NCI-H82 treated with DMSO at 0.1 percent for 48 hours (cell line): ENCODE data around the gene HDAC8.

Experiments used
- DNase-seq: peaks from one replicate; lab custom pipeline; 2025; ENCODE audit not compliant: unreplicated experiment; lab: John Stamatoyannopoulos, UW

HDAC8 gene

DNA sequence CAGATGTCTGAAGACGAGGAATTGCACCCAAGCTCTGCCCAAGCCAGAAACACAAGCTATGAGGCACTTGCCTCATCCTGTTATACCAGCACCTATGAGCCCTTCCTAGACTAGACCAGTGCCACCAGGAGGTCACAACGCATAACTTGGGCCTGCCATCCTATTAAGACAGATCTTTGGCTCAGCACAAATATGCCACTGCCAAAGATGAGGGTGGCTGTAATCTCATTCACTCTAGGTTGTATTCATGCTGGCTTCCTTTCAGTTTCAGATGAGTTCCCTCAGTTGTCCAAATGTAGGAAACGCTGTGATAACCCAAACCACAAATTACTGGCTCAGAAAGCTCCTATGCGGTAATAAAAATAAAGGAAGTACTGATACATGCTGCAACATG lies 190.4 kb downstream of the HDAC8 start:
- no peak for DNase-seq

DNA sequence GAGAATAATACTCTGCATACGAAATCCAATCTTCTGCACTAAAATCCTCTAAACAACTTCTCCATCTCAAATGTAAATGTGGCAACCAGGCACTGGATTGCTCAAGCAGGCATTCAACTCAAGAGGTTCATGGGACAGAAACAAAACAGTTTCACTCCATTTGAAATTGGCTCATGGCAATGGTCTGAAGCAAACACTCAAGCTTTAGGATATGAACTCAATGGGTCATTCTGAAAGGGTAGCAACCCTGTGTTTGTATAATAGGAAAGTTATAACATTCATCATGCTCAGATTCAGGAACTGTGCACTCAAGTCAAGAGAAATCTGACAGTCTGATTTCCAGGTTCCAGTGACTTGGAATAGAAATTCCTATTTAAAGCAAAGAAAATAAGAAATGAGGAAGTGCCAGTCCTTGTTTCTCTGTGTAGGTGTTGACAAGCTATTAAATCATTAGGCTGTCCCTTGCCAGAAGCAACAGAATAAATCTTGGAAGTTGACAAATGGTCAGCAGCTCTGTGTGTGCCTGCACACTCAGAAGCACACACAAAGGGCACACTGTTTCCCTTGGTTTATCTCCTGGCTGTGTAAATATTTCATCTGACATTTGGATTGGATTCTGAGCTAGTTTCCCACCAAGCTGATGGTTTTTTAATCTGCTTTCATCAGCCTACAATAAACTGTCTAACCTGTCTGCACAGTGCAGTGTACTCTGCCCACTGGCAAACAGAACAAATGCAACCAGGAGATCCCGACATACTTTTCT lies 191.0 kb downstream of the HDAC8 start:
- no peak for DNase-seq

DNA sequence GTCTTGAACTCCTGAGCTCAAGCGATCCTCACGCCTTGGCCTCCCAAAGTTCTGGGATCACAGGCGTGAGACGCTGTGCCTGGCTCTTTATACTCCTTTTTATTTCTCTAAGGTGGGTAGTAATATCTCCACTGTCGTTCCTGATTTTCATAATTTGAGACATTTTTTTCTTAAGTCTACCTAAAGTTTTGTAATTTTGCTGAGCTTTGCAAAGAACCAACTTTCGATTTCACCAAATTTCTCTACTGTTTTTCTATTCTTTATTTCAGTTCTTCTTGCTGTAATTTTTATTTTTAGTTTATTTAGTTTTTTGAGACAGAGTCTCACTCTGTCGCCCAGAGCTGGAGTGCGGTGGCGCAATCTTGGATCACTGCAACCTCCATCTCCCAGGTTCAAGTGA lies 196.5 kb downstream of the HDAC8 start:
- no peak for DNase-seq

DNA sequence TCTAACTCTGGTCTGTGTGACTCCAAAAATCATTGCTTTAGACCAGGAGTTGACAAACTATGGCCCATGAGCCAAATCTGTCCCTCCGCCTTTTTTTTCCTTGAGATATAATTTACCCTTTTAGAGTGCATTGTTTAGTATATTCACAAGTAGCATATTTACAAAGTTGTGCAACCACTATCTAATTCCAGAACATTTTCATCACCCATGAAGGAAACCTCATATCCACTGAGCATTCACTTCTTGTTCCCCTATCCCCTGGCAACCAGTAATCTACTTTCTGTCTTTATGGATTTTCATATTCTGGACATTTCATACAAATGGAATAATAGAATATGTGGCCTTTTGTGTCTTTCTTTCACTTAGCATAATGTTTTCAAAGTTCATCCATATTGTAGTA lies 199.5 kb downstream of the HDAC8 start:
- DNase-seq: no peak

DNA sequence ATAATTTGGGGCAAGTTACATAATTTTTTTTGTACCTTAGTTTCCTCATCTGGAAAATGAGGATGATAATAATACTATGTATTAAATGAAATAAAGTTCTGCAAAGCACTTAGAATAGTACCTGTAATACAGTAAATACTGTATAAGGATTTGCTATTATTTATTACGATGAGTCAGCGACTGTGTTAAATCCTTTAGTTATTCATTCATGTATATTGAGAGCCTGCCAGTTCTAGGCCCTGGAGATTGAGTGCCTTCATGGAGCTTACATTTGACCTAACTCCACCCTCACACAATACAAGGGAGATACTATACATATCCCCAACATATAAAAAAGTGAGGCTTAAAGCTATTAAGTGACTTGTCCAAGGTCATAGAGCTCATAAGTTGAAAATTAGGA lies 199.9 kb downstream of the HDAC8 start:
- no peak for DNase-seq

DNA sequence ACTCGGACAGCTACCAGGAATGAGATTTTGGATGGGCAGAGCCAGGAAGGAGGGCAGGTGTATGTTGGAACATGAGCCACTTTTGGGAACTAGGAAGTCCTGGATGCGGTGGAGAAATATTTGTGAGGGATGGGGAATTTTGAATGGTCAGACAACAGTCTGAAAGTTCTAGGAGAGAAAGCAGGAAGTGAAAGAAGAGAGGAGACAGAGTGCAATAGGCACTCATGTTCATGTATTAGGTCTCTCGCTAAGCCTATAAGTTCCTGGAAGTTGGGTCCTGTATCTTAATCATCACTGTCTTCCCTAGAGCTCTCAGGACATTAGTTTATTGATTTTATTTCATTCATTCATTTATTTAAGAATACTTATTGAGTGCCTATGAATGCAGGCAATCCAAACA lies 201.2 kb downstream of the HDAC8 start:
- no peak for DNase-seq

DNA sequence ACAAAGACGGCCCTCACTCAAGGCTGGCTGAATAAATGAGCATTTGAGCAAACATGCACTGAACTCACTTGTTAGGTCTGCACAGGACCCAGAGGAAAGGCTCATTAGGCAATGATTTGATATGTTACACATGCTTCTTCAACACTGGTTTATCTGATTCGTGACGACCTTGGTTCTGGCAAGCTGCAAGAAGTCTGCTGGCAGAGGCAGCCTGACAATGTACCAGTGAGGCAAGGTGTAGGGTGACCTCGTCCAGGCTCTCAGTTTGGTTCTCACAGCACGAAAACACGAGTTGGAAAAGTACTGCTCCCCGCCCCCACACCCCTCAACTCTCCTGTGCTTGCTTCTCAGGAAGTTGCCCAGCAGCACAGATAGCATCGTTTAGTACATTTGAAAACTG lies 203.8 kb downstream of the HDAC8 start:
- no peak for DNase-seq

DNA sequence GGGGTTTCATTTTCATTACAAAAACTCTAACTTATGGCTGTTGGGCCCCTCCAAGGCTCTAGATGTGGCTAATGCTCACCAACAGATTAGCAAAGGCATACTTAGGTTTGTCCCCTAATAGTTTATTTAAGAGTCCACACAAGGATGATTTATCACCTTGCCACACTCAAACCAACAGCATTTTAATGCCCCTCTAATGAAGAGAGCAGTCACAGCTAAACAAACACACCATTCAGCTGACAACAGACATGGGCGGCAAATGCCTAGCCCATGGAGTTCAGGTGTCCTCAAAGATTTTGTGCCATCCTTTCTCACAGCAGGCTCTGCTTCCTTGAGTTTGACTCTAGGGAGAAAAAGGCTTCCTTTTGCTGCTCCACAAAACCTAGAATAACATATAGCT lies 205.1 kb downstream of the HDAC8 start:
- DNase-seq: no peak

DNA sequence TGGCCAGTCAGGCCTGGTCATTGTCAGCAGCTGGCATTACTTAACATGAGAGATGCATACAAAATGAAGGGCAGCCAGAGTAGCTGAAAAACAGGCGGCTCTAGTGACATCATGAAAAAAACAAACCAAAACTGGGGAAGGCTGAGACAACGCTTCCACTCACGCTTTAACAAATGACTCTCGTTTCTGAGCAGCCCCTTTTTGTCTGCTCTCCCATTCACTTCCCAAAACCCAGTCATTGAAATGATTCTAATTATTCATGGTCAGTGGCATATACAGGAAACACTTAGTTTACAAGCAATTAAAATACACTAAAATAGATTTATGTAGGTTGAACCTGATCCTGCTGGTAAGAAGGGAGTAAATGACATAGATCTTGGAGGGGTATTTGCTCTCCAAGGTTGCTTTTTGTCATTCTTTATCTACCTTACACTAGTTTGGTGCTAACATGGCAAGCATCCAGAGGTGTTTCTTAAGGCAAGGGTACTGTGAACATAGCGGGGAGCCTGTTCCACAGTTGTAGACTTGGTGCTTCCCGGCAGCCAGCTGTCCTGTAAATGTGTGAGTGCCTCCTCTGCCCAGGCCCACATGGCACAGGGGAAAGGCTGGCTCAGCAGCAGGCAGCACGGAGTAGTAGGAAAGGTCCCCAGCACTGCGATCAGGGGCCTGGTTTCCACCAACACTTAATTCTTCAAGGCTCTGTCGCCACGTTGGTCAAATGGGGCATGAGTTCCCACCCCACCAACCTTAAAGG lies 205.8 kb downstream of the HDAC8 start:
- DNase-seq: no peak

DNA sequence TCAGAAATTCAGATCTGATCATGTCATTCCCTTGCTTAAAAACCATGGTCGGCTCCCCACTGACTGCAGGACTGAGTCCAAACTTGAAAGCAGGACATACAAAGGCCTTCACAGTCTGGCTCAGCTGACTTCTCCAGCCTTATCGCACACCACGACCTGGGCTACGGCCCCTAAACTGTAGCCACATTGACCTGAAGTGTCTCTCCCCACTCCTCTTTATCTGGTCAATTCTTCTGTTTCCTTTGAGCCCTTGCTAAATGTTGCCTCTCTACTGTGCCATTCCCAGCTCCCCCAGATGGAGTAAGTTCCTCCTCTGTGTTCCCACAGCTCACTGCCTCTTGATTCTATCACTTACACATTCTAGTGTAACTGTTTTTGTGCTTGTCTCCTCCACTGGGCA lies 206.5 kb downstream of the HDAC8 start:
- DNase-seq: no peak

DNA sequence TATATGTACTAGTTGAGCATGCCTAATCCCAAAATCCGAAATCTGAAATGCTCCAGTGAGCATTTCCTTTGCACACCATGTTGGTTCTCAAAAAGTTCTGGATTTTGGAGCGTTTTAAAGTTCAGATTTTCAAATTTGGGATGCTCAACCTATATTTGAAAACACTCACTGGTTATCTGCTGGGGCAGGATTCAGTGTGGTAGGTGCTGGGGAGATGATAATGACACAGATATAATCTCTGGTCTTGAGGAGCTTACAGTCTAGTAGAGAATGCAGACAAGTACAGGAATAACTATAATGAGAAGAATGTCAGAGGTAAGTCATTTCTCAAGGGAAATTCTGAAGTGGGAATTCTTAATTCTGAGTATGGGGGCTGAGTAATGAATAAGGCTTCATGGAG lies 207.5 kb downstream of the HDAC8 start:
- DNase-seq: no peak

DNA sequence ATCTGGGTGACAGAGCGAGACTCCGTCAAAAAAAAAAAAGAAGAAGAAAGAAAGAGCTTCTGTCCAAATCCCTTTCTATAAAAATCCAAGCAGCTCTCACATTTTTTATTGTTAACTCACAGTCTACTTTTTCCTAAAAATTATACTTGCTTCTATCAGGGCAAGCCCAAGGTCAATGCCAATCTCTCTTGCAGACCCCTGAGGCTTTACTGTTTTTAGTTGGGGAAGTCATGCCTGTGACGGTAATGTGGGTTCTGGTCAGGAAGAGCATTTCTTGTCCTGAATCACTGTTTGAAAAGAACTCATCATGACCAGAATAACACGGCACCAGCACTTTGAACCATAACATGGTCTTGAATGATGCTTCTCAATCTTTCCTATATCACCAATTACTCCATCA lies 212.3 kb downstream of the HDAC8 start:
- DNase-seq: no peak

DNA sequence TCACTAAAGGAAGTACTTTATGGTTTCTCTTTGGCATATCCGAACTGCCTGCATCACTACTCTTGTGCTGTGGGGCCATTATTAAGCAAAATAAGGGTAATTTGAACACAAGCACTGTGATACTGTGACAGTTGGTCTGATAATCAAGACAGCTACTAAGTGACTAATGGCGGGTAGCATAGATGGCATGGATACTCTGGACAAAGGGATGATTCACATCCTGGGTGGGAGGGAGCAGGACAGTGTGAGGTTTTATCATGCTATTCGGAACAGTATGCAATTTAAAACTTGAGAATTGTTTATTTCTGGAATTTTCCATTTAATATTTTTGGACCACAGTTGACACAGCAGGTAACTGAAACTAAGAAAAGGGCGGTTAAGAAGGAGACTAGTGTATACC lies 214.3 kb downstream of the HDAC8 start:
- DNase-seq: no peak

DNA sequence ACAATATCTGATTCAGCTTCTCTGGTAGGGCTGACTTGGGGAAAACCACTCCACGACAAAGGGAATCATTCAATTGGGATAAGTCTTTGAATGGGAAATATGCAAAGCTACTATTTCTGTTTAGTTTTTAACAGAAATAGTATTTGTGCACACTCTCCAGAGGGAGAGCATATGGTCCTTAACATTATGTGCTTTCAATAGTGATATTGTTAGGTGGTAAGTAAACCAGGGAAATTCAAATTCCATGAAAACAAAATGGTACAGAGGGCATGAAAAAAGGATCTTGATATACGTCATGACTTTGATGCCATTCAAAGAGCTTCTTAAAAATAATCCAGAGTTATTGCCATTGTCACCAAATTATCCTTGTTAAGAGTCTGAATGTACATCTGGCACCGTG lies 219.9 kb downstream of the HDAC8 start:
- DNase-seq: no peak

DNA sequence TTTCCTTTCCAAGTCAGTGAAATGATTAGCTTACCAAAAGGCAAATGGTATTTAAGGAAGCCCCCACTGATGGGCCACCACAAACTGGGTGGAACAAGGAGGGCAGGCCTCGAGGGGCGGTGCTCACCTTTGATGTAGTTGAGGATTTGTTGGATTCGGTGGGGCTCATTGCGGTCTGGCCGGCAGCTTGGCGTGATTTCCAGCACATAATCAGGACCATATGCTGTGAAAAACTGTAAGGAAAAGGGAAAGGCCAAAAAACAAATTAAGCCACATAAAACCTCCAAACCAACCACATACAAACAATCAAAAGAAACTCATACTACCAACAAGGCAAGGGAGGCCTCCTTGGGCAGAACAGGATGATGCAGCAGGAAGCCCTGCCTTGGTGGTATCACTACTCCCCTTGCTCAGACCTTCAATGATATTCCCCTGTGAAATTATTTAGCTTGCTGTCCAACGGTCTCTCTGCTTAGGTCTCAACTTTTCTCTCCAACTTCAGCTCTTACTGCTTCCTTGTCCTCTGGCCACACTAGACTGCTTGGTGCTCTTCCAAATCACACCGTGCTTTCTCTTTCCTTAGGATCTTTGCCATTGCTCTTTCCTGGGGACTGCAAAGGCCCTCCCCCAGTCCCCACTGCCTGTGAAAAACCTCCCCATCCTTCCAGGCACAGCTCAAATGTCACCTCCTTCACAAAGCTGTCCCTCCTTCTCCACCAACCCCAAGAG lies 220.9 kb downstream of the HDAC8 start:
- no peak for DNase-seq

DNA sequence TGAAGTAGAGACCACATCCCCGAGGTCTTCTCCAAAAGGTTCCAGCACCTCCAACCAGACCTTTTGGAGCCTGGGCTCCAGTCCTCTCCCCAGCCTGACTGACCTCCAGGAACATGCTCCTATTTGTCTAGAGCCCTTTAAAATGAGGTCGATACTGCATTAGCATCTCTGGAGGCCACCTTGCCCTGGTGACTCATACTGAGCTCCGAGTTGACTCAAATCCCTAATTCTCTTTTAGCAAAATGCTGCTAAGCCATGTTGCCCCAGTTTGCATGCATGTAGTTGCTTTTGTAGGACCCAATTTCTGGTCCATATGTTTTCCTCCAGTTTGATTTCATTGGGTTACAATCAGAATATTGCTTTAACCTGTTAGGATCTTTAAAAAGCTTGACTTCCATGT lies 223.5 kb downstream of the HDAC8 start:
- DNase-seq: no peak

DNA sequence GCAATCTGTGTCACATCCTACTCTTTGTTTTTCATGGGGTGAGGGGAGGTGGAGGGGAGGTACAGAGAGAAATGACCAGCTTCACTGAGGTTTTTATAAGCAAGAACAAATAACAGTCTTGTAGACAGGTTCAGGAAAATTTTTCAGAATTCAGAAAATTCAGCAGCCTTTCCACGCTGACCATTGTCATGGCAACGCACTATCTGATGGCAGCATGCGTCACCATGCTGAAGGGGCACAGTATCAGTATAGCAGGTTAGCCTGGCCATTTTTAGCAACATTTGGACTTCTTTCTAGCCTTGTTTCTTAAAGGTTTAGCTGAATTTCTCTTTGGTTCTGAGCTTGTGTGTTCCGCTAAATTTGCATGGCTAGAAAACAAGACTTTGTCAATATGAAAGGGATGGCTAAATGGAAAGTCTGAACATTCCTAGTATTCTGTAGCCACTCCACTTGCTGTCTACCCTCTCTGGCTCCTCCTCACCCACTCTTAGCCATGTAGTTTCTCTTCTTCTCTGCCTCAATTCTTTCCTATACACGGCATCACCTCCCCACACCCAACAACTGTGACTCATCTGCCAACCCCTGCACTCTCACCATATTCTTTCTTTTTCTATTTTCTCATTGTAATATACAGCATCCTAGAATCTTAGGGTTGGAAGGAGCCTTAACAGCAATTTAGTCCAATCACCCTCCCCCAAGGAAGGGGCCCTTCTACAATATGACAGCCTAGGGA lies 224.2 kb downstream of the HDAC8 start:
- no peak for DNase-seq

DNA sequence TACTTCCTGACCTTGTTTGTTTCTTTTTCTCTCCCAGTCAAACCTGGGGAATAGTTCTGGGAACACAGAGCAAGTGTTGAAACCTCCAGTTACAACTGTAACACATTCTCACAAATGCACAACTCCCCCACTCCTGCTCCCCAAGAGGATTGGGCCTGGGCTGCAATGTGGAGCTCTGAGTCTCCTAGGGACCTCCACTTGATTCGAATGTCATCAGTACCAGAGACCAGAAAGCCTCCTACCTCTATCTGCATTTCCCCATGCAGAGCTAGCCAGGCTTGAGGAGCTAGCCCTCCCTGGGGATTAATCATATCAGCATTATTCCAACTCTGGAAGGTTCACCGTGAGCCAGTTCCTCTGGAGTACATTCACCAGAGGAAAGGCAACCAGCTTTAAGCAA lies 225.3 kb downstream of the HDAC8 start:
- no peak for DNase-seq

DNA sequence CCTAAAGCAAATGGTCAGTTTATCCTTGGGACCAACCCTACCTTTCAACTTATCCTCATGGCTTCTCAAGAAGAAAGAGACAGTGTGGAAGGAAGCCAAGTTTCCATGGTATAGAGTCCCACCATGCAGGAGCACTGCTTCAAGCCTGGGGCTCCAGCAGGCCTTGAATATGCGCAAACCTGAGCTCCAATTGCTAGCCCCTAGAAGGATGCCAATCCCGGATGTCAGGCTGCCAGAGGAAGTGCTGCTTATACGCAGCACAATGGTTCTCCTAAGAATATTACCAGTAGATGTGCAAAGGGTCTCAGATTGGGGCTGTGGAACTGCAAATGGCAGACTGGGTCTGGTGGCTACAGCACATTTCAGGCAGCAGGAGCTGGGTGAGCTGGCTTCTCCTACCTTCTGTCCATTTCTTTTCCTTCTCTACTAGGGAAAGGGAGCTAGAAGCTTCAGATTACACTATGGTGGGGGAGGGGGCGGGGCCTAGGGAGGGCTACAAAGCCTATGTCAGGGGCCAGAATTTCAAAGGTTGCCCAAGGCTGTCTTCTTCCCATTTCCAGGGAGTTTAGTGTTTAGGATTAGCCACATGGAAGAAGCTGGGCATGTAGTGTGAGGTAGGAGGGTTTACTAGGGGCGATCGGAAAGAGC lies 226.2 kb downstream of the HDAC8 start:
- DNase-seq: no peak

DNA sequence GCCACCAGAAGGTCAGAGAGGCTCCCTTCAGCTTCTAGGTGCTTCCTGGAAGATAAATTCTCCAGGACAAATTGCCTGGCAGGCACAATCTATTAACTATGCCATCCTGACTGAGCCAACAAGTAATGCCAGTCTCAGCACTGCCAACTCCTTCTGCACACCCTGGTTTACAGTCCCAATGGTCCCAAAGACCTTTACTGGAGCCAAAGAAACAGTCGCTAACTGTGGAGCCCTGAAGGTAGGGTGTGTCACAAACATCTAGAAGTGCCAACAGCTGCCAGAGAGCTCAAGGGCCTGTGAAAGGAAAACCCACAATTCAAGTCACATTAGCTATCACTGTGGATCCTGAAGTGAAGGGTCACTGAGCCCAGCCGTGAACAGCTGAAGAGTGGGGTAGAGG lies 232.0 kb downstream of the HDAC8 start:
- DNase-seq: no peak

DNA sequence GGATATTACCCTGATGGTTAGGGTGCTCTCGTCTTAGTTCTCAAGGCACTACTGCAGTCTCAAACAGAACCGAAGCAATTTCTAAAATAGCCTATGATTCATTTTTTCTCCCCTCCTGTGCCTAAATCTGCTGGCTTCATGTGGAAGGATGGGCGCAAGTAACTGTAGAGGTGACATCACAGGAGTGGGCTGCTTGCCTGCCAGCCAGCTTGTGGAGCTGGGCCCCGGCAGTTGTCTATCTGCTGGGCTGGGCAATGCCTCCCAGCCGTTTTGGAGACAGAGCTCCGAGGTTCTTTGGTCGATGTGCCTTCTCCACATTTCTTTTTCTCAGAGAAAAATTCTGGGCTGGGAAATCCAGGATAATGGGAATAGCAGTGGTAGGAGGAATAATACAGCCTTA lies 232.6 kb downstream of the HDAC8 start:
- DNase-seq: no peak
